SK-MEL-5 (cell line): ENCODE data around the gene ROR1. TPM values are rescaled to one million over a fixed set of nuclear protein-coding genes. Genes with fewer than 3 reads are reported as not detected.

Experiments
- DNase-seq: peaks from one replicate; pipeline ENCODE4 v3.0.0-alpha.2; 2016; ENCODE audit warnings: low read depth, low spot score
- in situ Hi-C: cut with HindIII; loops from 2 replicates; pipeline ENCODE4 v1.10.0; 2016; ENCODE audit warnings: low sequenced_read_pairs, high pct_unique_total_duplicates, low pct_unique_long_range_greater_than_20kb
- total RNA-seq: library from RNA; depleted of rRNA; stranded (reverse); fragments of >200 nt; shearing (Covaris generic); gene quantifications from 2 replicates; pipeline ENCODE4 v1.2.3, GENCODE V29; 2014

Gene ROR1
- total RNA-seq, 1 experiment from 2014 or later, result 2.8 TPM

DNA sequence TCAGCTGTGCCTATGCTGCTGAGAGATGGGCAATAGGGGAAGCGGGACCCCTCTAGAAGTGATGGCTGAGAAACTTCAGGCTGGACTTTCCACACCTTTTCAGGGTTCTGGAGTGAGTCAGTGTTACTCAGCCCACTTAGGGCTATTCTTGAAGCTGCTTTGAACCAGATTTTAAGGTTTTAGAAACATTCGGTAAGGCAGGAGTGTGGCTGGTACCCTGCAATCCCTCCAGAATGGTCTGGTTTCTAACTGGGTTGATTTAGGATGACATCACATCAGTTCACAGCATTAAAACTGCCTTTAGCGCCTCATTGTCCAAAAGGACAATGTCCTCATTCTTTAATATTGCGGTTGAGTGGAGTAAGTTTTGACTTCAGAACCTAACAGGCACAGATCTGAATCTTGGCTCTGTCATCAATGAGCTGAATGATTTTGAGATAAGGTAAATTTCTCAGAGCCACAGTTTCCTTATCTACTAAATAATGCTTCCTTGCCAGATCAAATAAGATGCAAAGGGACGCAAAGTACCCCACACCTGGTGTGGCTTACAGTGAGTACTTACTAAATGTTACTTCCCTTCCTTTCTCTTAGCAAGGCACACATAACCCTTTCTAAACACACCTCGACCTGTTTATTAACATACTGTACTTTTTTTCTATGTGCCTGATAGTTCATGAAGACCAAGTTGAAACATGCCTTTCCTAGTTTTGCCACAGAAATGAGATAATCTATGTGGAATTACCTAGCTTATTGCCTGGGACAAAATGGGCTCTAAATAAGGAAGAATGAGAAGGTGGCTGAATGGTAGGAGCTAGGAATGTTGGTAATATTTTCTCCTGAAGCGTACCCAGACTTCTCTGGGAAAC lies 209.8 kb downstream of the ROR1 start:
- in situ Hi-C loops, result no loop called here
- peak; percentile 52 for DNase-seq

DNA sequence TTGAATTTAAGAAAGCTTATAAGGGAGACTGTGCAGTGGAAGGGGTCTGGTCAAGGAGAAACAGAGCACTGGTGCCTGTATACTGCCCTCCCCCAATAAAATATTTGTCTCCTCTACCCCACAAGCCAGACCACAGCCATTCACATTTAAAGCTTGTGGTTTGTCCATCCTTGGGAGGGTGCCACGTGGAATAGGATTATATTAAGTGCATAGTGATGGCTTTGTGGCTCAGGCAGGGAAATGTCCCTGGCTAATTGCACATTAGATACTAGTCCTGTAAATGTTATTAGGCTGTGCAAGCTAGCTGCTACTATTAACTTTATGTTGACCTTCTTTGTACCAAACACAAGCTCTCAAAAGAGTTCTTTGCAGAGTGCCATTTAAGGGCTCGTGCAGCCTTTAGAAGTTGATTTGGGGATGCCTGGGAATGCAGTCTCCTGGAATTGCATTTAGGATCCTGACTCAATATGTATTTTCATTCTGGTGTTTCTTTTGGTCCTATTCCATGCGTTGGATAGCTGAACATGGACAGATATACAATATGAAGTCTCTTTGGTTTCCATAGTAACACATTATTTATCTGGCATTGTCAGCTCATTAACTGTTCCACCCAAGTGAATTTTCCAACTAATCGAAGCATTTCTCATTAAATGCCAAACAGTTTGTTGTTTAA lies 210.6 kb downstream of the ROR1 start:
- in situ Hi-C loops, result no loop called here
- DNase-seq, result peak; percentile 47

DNA sequence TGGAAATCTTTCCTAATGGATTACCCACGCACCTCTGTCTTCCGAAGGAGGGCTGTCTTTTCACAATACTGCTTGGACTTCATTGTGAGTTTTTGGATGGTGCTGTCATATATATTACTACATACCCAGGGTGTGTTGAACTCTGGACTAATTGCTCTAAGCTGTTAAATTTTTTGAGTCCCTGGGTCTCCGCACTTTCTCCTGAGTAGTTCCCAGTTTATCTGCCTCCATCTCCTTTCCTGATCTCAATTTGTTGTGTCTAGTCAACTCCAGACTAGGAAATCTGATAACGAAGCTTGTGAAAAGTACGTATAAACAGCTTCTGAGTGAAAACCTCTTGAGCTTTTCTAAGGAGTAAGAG lies 211.1 kb downstream of the ROR1 start:
- DNase-seq, result no peak
- in situ Hi-C loops, result no loop called here

DNA sequence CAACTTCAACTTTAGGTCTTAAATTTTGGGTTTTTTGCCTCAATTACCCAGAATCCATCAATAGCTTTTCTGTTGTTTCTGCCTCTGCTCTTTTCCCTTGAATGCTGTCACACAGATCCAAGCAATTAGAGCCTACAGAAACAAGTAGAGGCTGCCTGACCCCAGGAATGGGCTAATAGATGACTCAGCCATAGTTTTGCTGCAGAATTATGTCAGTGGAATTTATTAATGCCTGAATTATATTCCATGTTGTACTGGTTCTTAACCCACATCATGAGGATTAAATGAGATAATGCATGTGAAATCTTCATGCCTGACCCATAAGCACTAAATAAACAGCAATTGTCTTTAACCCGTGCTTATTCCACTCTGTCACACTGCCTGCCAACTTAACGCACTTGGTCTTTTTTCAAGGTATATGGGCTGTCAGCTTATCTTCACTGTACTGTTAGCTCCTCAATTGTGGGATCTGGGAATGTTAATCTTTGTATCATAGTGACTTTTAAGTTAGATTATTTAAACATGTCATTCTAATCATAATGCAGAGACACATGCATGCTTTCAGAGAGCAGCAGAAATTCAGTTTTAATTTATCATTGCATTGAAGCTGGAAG lies 213.3 kb downstream of the ROR1 start:
- in situ Hi-C loops, result no loop called here
- DNase-seq, result no peak

DNA sequence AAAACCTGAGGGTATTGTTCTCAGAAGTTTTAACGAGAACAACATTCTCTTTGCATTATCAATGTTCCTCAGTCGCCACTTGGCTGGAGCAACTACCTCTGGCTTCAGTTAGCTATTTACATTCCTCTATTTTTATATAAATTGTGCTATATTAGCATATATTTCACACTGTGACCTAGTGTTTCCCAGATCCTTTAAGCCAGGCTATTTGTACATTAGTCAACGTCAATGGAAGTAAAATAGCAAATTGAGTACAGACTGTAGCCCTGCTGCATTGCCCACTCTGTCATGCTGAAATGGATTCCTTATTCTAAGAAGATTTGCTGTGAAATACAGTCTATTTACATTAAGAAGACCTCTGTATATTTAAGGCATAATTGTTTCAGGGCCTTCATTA lies 213.8 kb downstream of the ROR1 start:
- DNase-seq, result no peak
- in situ Hi-C loops, result no loop called here

DNA sequence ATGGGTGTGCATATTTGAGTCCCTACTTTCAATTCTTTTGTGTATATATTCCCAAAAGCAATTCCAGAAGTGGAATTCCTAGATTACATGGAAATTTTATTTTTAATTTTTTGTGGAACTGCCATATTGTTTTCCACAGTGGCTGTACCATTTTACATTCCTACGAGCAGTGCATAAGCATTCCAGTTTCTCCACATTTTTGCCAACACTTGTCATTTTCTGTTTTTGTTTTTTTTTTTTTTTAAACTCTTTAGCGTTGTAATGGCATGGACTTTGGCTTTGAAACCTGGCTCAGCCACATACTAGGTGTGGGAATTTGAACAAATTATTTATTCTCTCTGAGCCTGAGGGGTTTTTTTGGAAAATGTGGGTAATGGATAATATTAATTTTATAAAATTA lies 215.1 kb downstream of the ROR1 start:
- DNase-seq, result no peak
- in situ Hi-C loops, result no loop called here

DNA sequence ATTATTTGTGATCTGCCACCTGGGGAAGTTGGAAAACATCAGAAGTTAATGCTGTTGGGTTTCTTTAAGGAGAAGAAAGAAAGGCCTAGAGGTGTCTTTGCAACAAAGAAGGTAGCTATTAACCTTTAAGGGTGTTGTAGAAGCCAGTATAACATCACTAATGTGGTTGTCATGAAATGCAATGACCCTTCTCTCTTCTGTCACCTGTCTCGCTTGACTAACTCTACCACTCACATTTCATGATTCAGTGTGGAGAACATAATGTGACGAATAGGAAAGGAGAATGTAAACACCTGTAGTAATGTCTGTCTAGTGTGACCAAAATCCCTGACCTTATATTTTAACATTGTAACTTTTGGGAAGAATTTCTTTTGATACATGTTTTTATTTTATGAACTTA lies 217.9 kb downstream of the ROR1 start:
- in situ Hi-C loops, result no loop called here
- DNase-seq, result no peak

DNA sequence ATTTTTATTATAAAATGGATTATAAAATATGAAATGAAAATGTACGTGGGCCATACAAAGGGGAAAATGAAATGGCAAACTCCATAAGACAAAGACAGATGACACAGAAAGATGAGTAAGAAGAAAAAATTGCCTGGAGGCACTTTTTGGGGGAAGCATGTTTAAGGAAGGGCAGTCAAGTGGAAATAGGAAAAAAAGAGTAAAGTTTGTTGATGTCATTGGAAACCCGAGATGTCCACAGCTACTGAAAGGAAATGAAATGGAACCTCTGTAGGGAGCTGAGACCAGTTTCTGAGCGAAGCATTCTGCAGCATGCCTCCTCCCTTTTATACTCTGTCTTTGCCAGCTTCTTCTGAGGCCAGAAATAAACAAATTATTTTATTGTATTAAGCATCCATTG lies 226.2 kb downstream of the ROR1 start:
- peak; percentile 55 for DNase-seq
- in situ Hi-C loops, result no loop called here

DNA sequence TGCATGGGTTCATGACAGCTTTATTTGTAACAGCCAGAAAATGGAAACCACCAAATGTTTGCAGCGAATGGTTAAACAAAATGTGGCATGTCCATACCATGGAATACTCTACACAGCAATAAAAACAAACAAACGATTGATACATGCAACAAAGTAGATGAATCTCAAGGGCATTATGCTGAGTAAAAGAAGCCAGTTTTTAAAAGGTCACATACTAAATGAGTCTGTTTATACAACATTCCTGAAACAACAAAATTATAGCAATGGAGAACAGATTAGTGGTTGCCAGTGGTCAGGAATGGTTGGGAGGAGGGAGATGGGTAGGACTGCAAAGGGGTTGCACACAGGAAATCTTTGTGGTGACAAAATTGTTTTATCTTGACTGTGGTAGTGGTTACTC lies 227.2 kb downstream of the ROR1 start:
- DNase-seq, result peak; percentile 88
- in situ Hi-C loops, result no loop called here

DNA sequence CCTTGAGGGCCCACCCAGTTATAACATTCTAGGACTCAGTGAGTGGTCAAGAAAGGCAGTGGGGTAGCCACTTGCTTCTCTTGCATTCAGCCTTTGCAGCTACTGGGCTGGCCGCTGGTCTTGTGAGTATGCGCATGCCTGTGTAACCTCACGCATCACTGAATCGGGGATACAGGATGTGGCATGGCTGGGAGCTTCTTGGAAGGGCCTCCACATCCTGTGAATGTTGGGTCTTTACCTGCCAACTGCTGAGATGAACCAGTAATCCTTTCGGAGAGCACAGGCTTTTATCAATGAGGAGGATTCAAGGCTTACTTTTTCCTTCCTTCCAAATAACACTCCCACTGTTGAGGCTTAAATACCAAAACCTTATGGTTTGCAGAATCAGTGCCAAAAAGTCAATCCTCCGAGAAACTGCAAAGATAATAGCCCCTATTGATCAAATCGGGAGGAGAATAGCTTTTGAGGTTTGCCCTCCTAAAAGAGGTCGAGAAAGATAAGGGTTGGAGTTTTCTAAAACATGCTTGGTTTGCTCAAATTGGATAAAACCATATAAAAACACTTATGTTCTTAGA lies 230.7 kb downstream of the ROR1 start:
- peak; percentile 78 for DNase-seq
- in situ Hi-C loops, result no loop called here

DNA sequence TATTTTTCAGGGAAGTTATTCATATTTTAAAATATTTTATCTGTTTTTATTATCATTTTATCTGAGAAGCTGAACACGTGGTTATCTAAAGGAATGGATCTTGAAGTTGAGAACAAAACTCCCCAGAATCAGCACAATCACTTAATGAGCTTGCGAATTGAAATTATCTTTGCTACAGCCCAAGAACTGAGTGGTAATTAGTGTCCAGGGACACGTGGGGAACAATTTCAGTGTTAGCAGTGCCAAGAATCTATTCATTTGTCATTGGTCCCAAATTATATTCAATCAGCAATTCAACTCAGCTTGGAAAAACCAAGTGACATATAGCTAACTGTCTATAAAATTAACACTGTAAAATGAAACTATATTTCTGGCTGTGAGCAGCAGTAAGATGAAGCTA lies 232.0 kb downstream of the ROR1 start:
- in situ Hi-C loops, result no loop called here
- no peak for DNase-seq

DNA sequence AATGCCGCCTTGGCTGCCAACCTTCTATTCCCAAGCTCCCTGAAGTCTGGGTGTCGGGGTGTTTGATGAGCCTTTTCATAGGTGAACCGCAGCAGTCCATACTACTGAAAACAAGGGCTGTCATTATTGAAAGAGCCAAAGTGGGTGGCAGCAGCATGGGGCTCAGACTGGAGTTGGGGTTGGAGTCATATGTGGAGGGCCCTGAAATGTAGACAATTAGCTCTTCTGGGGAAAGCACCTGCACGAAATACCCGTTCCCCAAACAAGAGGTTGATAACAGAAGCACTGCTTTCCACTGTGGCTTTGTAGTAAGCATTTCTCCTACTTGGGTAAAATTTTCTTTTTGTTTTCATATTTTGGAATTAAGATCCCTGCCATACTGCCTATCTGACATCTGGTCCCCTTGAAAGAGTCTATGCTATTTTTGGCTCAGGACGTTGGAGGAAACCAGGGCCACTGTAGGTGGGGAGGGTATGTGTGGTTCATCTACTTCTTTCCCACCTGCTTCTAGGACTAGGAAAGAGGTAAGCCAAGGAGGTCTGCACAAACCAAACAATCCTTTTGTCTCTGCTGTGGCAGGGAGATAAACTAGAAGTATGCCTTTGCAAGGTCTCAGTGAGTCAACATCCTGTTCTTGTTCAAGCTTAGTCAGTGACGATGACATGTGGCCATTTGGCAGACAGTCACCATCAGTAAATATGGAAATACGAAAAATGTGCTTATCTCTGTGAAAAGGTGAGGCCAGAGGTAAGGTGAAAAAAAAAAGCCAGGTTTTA lies 232.6 kb downstream of the ROR1 start:
- DNase-seq, result no peak
- in situ Hi-C loops, result no loop called here

DNA sequence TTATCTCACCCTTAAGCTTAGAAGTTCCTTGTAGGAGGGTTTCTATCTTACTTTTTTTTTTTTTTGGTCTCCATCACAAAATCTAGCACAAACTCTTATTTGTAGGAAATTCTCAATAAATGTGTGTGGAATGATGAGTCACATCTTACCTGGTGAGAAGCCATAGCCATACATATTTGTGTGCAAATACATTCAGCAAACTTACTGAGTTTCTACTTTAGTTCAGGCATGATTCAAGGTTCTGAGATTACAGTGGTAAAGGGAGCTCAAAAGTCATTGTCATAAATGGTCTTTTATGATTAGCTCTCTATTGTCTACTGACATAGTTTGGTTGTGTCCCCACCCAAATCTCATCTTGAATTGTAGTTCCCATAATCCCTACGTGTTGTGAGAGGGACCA lies 236.5 kb downstream of the ROR1 start:
- in situ Hi-C loops, result no loop called here
- DNase-seq, result no peak

DNA sequence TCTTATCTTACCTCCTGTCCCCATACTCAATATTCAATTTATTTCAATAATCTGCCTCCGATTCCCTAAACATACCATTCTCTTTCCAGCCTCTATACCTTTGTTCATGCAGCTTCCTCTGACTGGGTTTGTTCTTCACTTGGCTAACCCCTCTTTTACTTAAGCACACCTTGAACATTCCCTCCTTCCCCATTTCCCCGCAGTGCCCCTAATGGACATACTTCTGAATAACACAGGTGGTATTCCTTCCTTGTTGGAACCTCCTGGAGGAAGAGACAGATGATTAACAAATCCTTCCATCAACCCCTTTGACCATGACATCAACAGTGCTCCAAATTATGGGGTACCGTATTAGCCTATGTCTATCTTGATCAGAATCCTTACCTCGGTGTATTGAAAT lies 239.6 kb downstream of the ROR1 start:
- no peak for DNase-seq
- in situ Hi-C loops, result no loop called here

DNA sequence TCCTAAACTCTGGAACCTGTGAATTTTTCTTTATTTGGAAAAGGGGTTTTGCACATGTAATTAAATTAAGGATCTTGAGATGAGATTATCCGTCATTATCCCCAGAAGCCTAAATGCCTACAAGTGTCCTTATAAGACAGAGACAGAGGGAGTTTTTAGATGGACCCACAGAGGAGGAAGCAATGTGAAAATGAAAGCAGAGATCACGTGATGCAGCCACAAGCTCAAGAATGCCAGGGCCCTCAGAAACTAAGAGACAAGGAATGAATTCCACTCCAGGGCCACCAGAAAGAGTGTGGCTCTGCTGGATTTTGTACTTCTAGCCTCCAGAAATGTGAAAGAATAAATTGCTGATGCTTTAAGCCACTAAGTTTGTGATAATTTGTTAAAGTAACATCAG lies 246.0 kb downstream of the ROR1 start:
- in situ Hi-C loops, result no loop called here
- peak; percentile 57 for DNase-seq

DNA sequence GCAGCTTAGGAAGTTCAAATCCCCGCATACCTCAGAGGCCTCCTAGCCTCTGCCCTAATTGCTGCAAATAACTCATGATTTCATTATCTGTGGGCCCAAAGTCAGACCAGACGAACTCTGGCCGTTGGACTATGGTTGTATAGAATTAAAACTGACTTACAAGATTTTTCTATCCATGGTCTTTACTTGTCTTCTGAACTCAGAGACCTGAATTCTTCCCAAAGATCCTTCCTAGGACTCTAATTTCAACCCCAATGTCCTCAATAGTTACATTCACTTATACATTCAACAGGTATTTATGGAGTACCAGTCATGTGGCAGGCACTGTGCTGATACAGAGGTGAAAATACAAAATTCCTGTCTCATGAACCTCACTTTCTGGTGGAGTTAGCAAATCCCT lies 247.2 kb downstream of the ROR1 start:
- no peak for DNase-seq

DNA sequence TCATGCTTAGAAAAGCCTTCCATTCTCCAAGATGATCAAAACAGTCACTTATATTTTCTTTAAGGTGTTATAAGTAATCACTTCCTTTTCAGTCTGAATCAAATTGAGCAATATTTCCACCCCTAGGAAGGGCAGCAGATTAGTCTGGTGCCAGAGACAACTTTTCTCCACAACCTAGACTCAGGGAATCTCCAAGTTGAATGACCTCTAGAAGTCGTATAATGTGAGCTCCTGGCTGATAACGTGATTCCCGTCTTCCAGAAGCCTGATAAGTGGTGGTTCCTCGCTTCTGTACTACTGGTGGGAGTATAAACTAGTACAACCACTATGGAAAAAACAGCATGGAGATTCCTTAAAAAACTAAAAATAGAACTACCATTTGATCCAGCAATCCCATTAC lies 251.2 kb downstream of the ROR1 start:
- in situ Hi-C loops, result no loop called here
- DNase-seq, result no peak

More for the DNA sequence above, 247.2 kb downstream of the ROR1 start:
- in situ Hi-C loops, result no loop called here

DNA sequence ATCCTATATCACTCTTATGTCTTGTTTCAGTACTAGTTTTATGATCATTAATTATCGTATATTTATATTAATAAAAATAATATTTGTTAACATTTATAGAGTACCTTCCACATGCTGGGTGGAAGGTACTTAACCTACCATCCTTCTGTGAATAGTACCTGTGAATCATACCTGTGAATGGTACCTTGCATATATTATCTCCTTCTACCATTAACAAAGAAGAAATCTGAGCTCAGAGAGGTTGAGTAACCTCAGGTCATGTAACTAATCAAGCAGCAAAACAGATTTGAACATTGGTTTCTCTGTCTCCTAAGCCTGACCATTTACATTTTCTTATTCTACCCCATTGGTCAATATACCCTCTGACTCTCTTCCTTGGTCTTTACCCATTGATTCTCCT lies 255.2 kb downstream of the ROR1 start:
- in situ Hi-C loops, result no loop called here
- DNase-seq, result no peak
